ENCODE measurements around the gene AP2M1. TPM values are rescaled to one million over a fixed set of nuclear protein-coding genes. Genes with fewer than 3 reads are reported as not detected.

The AP2M1 gene
- total and polyA plus RNA-seq, 2 of the 13 experiments (the other 11 are each of a cell fraction or from before 2014, with no cell fraction given) = 126 to 146 TPM

GRCh38 chr3:184174646-184175492, at the start of gene AP2M1 (continued):
- TF ChIP-seq ZNF431 (CRISPR knock-in tag; IDR thresholded peaks at IDR 0.05; ENCODE audit: borderline replicate concordance, low read depth) (0 out of 2 replicates have a peak, but pooled peaks have one; percentile 62), ZNF572 (CRISPR knock-in tag; IDR thresholded peaks at IDR 0.05) (no peak), NKX3-1 (CRISPR knock-in tag; IDR thresholded peaks at IDR 0.05) (peak; percentile 60; the same call in 1 of the 2 replicates), ZNF816 (CRISPR knock-in tag; IDR thresholded peaks at IDR 0.05; ENCODE audit: borderline replicate concordance) (peak; percentile 40; the same call in 1 of the 2 replicates), NFKBIZ (CRISPR knock-in tag; IDR thresholded peaks at IDR 0.05) (no peak), ZNF496 (CRISPR knock-in tag; IDR thresholded peaks at IDR 0.05; ENCODE audit: insufficient replicate concordance) (no peak), KMT2B (CRISPR knock-in tag; IDR thresholded peaks at IDR 0.05) (no peak), CHCHD3 (CRISPR knock-in tag; IDR thresholded peaks at IDR 0.05) (no peak), ZNF605 (CRISPR knock-in tag; IDR thresholded peaks at IDR 0.05) (no peak), TBX3 (IDR thresholded peaks at IDR 0.05; ENCODE audit: borderline replicate concordance) (no peak), ZBTB20 (CRISPR knock-in tag; IDR thresholded peaks at IDR 0.05; ENCODE audit: borderline replicate concordance, low read depth) (peak; percentile 60; the same call in 1 of the 2 replicates), ZSCAN20 (CRISPR knock-in tag; IDR thresholded peaks at IDR 0.05; ENCODE audit: borderline replicate concordance) (no peak), RAD21 (CRISPR knock-in tag; IDR thresholded peaks at IDR 0.05) (no peak), ZNF263 (CRISPR knock-in tag; IDR thresholded peaks at IDR 0.05) (peak; percentile 62; the same call in 1 of the 2 replicates), ZNF678 (CRISPR knock-in tag; IDR thresholded peaks at IDR 0.05) (no peak), PAX8 (CRISPR knock-in tag; IDR thresholded peaks at IDR 0.05; ENCODE audit: borderline replicate concordance) (no peak), KLF6 (CRISPR knock-in tag; IDR thresholded peaks at IDR 0.05) (no peak), CBFB (CRISPR knock-in tag; IDR thresholded peaks at IDR 0.05) (no peak), ARID2 (CRISPR knock-in tag; IDR thresholded peaks at IDR 0.05; ENCODE audit: borderline replicate concordance) (0 out of 2 replicates have a peak, but pooled peaks have one; percentile 75), MEF2D (CRISPR knock-in tag; IDR thresholded peaks at IDR 0.05) (no peak; the same call in 1 of the 2 replicates), ZNF780A (CRISPR knock-in tag; IDR thresholded peaks at IDR 0.05) (no peak), ZNF3 (CRISPR knock-in tag; IDR thresholded peaks at IDR 0.05) (no peak), HOXA9 (CRISPR knock-in tag; IDR thresholded peaks at IDR 0.05; ENCODE audit: borderline replicate concordance) (no peak), SRSF1 (optimal IDR thresholded peaks at IDR 0.05; ENCODE audit: low read depth, low read length) (no peak), POLR2AphosphoS2 (IDR thresholded peaks at IDR 0.05; ENCODE audit: low read depth, low read length) (0 out of 2 replicates have a peak, but pooled peaks have one; percentile 38), CENPT (CRISPR knock-in tag; IDR thresholded peaks at IDR 0.05; ENCODE audit: low read depth) (no peak), ZNF660 (CRISPR knock-in tag; IDR thresholded peaks at IDR 0.05; ENCODE audit: borderline replicate concordance, low read depth) (no peak), AHR (CRISPR knock-in tag; IDR thresholded peaks at IDR 0.05) (0 out of 2 replicates have a peak, but pooled peaks have one; percentile 38)
- TF ChIP-seq, protein P1, sequence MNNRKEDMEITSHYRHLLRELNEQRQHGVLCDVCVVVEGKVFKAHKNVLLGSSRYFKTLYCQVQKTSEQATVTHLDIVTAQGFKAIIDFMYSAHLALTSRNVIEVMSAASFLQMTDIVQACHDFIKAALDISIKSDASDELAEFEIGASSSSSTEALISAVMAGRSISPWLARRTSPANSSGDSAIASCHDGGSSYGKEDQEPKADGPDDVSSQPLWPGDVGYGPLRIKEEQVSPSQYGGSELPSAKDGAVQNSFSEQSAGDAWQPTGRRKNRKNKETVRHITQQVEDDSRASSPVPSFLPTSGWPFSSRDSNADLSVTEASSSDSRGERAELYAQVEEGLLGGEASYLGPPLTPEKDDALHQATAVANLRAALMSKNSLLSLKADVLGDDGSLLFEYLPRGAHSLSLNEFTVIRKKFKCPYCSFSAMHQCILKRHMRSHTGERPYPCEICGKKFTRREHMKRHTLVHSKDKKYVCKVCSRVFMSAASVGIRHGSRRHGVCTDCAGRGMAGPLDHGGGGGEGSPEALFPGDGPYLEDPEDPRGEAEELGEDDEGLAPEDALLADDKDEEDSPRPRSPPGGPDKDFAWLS (CRISPR knock-in tag; IDR thresholded peaks at IDR 0.05; ENCODE audit: borderline replicate concordance) = 0 out of 2 replicates have a peak, but pooled peaks have one; percentile 58
- TF ChIP-seq, protein P2, sequence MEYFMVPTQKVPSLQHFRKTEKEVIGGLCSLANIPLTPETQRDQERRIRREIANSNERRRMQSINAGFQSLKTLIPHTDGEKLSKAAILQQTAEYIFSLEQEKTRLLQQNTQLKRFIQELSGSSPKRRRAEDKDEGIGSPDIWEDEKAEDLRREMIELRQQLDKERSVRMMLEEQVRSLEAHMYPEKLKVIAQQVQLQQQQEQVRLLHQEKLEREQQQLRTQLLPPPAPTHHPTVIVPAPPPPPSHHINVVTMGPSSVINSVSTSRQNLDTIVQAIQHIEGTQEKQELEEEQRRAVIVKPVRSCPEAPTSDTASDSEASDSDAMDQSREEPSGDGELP (IDR thresholded peaks at IDR 0.05; ENCODE audit: borderline replicate concordance, low read depth) = peak; percentile 19; the same call in 1 of the 2 replicates
